HepG2 (cell line): Measurements from ENCODE around the gene LAG3. TPM values are rescaled to one million over a fixed set of nuclear protein-coding genes. Genes with fewer than 3 reads are reported as not detected.

Source experiments
- ETV5 ChIP-seq: IDR thresholded peaks from 2 replicates; pipeline ENCODE4 v1.6.1; 2018; ENCODE audit warnings: missing biosample characterization, missing genetic modification reagents, inconsistent platforms, borderline replicate concordance
- KDM2A ChIP-seq: sonication (generic); formaldehyde crosslinking; IDR thresholded peaks from 2 replicates; pipeline ENCODE4 v1.4.0; 2020; ENCODE audit warnings: low read depth, missing genetic modification reagents, borderline replicate concordance
- TOE1 ChIP-seq: sonication (generic); formaldehyde crosslinking; IDR thresholded peaks from 2 replicates; pipeline ENCODE4 v1.4.0; 2020; ENCODE audit warnings: mild to moderate bottlenecking, missing genetic modification reagents
- ZFX ChIP-seq: sonication (generic); formaldehyde crosslinking; IDR thresholded peaks from 2 replicates; pipeline ENCODE4 v1.4.0; 2020; ENCODE audit warnings: mild to moderate bottlenecking, low read depth, missing genetic modification reagents, moderate library complexity
- ZNF567 ChIP-seq: sonication (generic); formaldehyde crosslinking; IDR thresholded peaks from 2 replicates; pipeline ENCODE4 v1.8.1; 2023; ENCODE audit warnings: mild to moderate bottlenecking, missing genetic modification reagents, borderline replicate concordance
- ZNF570 ChIP-seq: sonication (generic); formaldehyde crosslinking; IDR thresholded peaks from 2 replicates; pipeline ENCODE4 v1.4.0; 2020; ENCODE audit warnings: mild to moderate bottlenecking, missing genetic modification reagents, borderline replicate concordance
- ZSCAN25 ChIP-seq: sonication (generic); formaldehyde crosslinking; IDR thresholded peaks from 2 replicates; pipeline ENCODE4 v1.8.0; 2022; ENCODE audit warnings: mild to moderate bottlenecking, missing genetic modification reagents
- polyA plus RNA-seq, 8 experiments: library from polyadenylated mRNA; depleted of rRNA in 3 of 8; stranded (reverse) in 7 of 8; unstranded in 1 of 8; fragments of >200 nt; fragmentation: Illumina TruSeq in 4 of 8; extraction: Trizol in 4 of 8; gene quantifications; 2 replicates each; pipeline versions ENCODE4 v1.2.1 to v1.2.3, GENCODE V29; 2011 to 2016; ENCODE audit warnings: low read depth in 4 of 8, missing spikeins in 1 of 8, mixed read lengths in 1 of 8; ENCODE audit not compliant: insufficient read depth in 1 of 8
- total RNA-seq, 5 experiments: library from RNA; depleted of rRNA; stranded (reverse); fragments of >200 nt; fragmentation: Illumina TruSeq; extraction: Trizol; gene quantifications; 2 replicates each; pipeline ENCODE4 v1.2.3, GENCODE V29; 2016; ENCODE audit warnings: low read depth in 1 of 5
- TF ChIP-seq, protein P1 (sequence below): sonication (generic); formaldehyde crosslinking; IDR thresholded peaks from 2 replicates; pipeline ENCODE4 v1.4.0; 2020; ENCODE audit warnings: missing genetic modification reagents
- TF ChIP-seq, protein P2 (sequence below): sonication (generic); formaldehyde crosslinking; conservative IDR thresholded peaks from 2 replicates; pipeline ENCODE4 v1.8.0; 2022; ENCODE audit warnings: low read depth, missing genetic modification reagents
- TF ChIP-seq, protein P3 (sequence below): sonication (generic); formaldehyde crosslinking; IDR thresholded peaks from 2 replicates; pipeline ENCODE4 v1.5.1; 2020; ENCODE audit warnings: mild to moderate bottlenecking, missing genetic modification reagents, moderate library complexity
- TF ChIP-seq, protein P4 (sequence below): IDR thresholded peaks from 2 replicates; pipeline ENCODE4 v1.6.1; 2016
- TF ChIP-seq, protein P5 (sequence below): IDR thresholded peaks from 2 replicates; pipeline ENCODE4 v1.6.1; 2016; ENCODE audit warnings: missing compliant biosample characterization, missing genetic modification reagents, borderline replicate concordance
- TF ChIP-seq, protein P6 (sequence below): IDR thresholded peaks from 2 replicates; pipeline ENCODE4 v1.6.1; 2016; ENCODE audit warnings: missing genetic modification reagents, missing compliant biosample characterization

Gene LAG3
- total and polyA plus RNA-seq, 2 of the 13 experiments (the other 11 are each of a cell fraction or from before 2014, with no cell fraction given): 0.11 to 0.26 TPM

DNA sequence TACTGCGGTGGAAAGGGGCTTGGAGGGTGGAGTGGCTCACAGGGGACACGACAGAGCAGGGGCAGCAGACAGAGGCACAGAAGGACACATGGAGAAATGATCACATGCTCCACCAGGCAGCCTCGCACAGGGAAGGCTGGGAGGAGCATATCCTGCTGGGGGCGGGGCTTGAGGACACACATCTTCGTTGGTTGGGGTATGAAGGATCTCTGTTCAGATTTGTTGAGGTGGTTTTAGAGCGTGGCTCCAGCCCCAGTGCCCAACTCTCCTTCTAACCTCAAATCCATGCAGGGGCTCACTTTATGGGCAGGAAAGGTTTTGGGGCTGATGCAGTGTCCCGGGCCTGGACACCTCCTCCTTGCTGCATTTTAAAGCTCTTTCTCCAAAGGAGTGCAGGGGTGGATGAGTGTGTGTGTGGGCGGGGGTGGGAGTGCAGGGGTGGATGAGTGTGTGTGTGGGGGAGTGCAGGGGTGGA lies 55.2 kb downstream of the LAG3 start (continued):
- no peak for TF ChIP-seq TOE1 (CRISPR knock-in tag)
- TF ChIP-seq, protein P1, sequence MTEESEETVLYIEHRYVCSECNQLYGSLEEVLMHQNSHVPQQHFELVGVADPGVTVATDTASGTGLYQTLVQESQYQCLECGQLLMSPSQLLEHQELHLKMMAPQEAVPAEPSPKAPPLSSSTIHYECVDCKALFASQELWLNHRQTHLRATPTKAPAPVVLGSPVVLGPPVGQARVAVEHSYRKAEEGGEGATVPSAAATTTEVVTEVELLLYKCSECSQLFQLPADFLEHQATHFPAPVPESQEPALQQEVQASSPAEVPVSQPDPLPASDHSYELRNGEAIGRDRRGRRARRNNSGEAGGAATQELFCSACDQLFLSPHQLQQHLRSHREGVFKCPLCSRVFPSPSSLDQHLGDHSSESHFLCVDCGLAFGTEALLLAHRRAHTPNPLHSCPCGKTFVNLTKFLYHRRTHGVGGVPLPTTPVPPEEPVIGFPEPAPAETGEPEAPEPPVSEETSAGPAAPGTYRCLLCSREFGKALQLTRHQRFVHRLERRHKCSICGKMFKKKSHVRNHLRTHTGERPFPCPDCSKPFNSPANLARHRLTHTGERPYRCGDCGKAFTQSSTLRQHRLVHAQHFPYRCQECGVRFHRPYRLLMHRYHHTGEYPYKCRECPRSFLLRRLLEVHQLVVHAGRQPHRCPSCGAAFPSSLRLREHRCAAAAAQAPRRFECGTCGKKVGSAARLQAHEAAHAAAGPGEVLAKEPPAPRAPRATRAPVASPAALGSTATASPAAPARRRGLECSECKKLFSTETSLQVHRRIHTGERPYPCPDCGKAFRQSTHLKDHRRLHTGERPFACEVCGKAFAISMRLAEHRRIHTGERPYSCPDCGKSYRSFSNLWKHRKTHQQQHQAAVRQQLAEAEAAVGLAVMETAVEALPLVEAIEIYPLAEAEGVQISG (CRISPR knock-in tag): 0 out of 2 replicates have a peak, but pooled peaks have one; percentile 19
- no peak for TF ChIP-seq ZNF570 (CRISPR knock-in tag)
- TF ChIP-seq, protein P2, sequence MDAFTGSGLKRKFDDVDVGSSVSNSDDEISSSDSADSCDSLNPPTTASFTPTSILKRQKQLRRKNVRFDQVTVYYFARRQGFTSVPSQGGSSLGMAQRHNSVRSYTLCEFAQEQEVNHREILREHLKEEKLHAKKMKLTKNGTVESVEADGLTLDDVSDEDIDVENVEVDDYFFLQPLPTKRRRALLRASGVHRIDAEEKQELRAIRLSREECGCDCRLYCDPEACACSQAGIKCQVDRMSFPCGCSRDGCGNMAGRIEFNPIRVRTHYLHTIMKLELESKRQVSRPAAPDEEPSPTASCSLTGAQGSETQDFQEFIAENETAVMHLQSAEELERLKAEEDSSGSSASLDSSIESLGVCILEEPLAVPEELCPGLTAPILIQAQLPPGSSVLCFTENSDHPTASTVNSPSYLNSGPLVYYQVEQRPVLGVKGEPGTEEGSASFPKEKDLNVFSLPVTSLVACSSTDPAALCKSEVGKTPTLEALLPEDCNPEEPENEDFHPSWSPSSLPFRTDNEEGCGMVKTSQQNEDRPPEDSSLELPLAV (CRISPR knock-in tag): no peak
- TF ChIP-seq, protein P3, sequence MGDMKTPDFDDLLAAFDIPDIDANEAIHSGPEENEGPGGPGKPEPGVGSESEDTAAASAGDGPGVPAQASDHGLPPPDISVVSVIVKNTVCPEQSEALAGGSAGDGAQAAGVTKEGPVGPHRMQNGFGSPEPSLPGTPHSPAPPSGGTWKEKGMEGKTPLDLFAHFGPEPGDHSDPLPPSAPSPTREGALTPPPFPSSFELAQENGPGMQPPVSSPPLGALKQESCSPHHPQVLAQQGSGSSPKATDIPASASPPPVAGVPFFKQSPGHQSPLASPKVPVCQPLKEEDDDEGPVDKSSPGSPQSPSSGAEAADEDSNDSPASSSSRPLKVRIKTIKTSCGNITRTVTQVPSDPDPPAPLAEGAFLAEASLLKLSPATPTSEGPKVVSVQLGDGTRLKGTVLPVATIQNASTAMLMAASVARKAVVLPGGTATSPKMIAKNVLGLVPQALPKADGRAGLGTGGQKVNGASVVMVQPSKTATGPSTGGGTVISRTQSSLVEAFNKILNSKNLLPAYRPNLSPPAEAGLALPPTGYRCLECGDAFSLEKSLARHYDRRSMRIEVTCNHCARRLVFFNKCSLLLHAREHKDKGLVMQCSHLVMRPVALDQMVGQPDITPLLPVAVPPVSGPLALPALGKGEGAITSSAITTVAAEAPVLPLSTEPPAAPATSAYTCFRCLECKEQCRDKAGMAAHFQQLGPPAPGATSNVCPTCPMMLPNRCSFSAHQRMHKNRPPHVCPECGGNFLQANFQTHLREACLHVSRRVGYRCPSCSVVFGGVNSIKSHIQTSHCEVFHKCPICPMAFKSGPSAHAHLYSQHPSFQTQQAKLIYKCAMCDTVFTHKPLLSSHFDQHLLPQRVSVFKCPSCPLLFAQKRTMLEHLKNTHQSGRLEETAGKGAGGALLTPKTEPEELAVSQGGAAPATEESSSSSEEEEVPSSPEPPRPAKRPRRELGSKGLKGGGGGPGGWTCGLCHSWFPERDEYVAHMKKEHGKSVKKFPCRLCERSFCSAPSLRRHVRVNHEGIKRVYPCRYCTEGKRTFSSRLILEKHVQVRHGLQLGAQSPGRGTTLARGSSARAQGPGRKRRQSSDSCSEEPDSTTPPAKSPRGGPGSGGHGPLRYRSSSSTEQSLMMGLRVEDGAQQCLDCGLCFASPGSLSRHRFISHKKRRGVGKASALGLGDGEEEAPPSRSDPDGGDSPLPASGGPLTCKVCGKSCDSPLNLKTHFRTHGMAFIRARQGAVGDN (CRISPR knock-in tag): peak; percentile 68
- TF ChIP-seq, protein P4, sequence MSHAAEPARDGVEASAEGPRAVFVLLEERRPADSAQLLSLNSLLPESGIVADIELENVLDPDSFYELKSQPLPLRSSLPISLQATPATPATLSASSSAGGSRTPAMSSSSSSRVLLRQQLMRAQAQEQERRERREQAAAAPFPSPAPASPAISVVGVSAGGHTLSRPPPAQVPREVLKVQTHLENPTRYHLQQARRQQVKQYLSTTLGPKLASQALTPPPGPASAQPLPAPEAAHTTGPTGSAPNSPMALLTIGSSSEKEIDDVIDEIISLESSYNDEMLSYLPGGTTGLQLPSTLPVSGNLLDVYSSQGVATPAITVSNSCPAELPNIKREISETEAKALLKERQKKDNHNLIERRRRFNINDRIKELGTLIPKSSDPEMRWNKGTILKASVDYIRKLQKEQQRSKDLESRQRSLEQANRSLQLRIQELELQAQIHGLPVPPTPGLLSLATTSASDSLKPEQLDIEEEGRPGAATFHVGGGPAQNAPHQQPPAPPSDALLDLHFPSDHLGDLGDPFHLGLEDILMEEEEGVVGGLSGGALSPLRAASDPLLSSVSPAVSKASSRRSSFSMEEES (CRISPR knock-in tag): peak; percentile 81
- peak; percentile 83 for TF ChIP-seq ZSCAN25 (CRISPR knock-in tag)
- peak; percentile 18; the same call in 1 of the 2 replicates for TF ChIP-seq KDM2A (CRISPR knock-in tag)
- TF ChIP-seq, protein P5, sequence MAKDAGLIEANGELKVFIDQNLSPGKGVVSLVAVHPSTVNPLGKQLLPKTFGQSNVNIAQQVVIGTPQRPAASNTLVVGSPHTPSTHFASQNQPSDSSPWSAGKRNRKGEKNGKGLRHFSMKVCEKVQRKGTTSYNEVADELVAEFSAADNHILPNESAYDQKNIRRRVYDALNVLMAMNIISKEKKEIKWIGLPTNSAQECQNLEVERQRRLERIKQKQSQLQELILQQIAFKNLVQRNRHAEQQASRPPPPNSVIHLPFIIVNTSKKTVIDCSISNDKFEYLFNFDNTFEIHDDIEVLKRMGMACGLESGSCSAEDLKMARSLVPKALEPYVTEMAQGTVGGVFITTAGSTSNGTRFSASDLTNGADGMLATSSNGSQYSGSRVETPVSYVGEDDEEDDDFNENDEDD (CRISPR knock-in tag): 0 out of 2 replicates have a peak, but pooled peaks have one; percentile 13
- peak; percentile 24; the same call in 1 of the 2 replicates for TF ChIP-seq ZFX (CRISPR knock-in tag)
- TF ChIP-seq, protein P6, sequence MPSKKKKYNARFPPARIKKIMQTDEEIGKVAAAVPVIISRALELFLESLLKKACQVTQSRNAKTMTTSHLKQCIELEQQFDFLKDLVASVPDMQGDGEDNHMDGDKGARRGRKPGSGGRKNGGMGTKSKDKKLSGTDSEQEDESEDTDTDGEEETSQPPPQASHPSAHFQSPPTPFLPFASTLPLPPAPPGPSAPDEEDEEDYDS (CRISPR knock-in tag): peak; percentile 64
- peak; percentile 10; the same call in 1 of the 2 replicates for TF ChIP-seq ETV5 (CRISPR knock-in tag)
- 0 out of 2 replicates have a peak, but pooled peaks have one; percentile 56 for TF ChIP-seq ZNF567 (CRISPR knock-in tag)
